Measurements from ENCODE around the gene P3H1. TPM values are rescaled to one million over a fixed set of nuclear protein-coding genes. Genes with fewer than 3 reads are reported as not detected.

P3H1 gene
- total RNA-seq, 4 donors from 2014 or later = 16.6 to 28.0 (median 24.2) TPM

GRCh38 chr1:42745851-42746250 lies 21.0 kb downstream of the P3H1 start:
- Histone ChIP-seq H3K27me3 (no peaks in the 10 kb centered on the region), H3K4me3 (replicated peaks in 1 of 3) (no peak overlapping the region), H3K4me1 (no peaks in the 10 kb centered on the region), H3K27ac (no peak overlapping the region), H3K36me3 (peaks cover 12 to 17% of the 10 kb centered on the region in 2 donors), H3K9me3 (no peaks in the 10 kb centered on the region)
- no peak for DNase-seq
- TF ChIP-seq POLR2A (IDR thresholded peaks at IDR 0.05) = no peak
- TF ChIP-seq CTCF (IDR thresholded peaks at IDR 0.05) = no peak
- 89 to 96% methylated on average over 8 of the region's 8 CpGs for WGBS, 2 donors
- intact Hi-C loops (cut with DNase I) = no loop called here

DNA sequence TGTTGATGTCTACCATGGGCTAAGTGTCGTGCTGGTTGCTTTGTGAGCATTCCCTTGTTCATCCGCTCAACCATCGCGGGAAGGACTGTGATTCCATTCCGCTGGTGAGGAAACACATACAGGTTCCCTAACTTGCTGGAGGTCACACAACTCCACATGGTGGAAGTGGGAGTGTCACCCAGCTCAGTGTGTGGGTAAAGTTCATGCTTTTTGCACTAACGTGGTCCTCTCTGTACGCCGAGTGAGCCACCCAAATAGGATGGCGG lies 22.7 kb downstream of the P3H1 start:
- H3K27ac ChIP-seq = no peak overlapping the region

DNA sequence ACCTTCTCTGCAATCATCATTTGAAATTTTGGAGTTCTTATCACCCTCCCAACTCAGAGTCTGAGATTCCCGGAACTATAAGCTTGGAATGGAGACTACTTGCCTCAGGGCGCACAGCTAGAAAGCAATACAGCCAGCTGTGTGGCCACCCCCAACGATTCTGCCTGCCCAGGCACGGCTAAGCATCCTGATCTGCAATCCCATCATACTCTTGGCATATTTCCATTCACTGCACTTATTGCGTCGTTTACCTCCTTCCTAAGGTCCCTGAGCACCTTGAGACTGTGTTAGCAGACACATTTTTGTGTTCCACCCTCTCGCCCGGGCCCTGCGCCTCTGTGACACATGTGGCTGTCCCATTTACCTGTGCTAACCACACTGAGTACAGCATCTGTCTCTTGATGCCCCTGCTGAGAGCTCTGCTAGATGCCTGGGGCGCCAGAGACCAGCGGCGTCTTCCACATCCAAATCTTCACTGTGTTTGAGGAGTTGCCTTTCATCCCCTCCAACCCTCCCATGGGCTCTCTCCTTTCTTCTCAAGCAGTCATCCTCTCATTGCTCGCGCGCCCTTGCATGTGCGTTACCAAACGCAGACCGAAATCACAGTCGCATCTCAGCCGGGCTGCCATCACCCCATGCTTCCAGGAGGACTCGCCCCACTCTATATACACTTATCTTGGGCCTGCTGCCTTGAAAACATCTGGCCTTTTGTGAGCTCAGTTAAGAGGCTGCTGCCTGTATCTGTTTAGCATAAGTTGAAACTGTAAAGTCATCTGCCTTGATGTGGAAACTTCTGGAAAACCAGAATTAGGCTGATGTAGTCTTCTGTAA lies 23.3 kb downstream of the P3H1 start:
- Histone ChIP-seq H3K4me1 (no peaks in the 10 kb centered on the region), H3K9me3 (no peaks in the 10 kb centered on the region), H3K27ac (no peak overlapping the region), H3K27me3 (no peaks in the 10 kb centered on the region), H3K36me3 (peaks cover 6 to 11% of the 10 kb centered on the region in 2 donors), H3K4me3 (replicated peaks in 1 of 3) (no peak overlapping the region)
- intact Hi-C loops (cut with DNase I) = loop anchor here (5.0 kb wide), 1 partner anchor 161 kb away; no protein-coding TSS in a partner anchor
- 79 to 80% methylated on average over 21 of the region's 21 CpGs for WGBS, 2 donors
- TF ChIP-seq POLR2A (IDR thresholded peaks at IDR 0.05) (no peak), CTCF (IDR thresholded peaks at IDR 0.05) (no peak)
- no peak for DNase-seq

More for the DNA sequence above, 22.7 kb downstream of the P3H1 start:
- Histone ChIP-seq H3K36me3 (peaks cover 6 to 11% of the 10 kb centered on the region in 2 donors), H3K9me3 (no peaks in the 10 kb centered on the region), H3K4me3 (replicated peaks in 1 of 3) (no peak overlapping the region), H3K4me1 (no peaks in the 10 kb centered on the region), H3K27me3 (no peaks in the 10 kb centered on the region)
- 86 to 93% methylated on average over 9 of the region's 9 CpGs for WGBS, 2 donors
- no peak for DNase-seq
- intact Hi-C loops (cut with DNase I) = loop anchor here (5.0 kb wide), 1 partner anchor 162 kb away; no protein-coding TSS in a partner anchor
- TF ChIP-seq CTCF (IDR thresholded peaks at IDR 0.05) (no peak), POLR2A (IDR thresholded peaks at IDR 0.05) (no peak)

- H3K27me3 ChIP-seq = no peaks in the 10 kb centered on the region
- intact Hi-C loops (cut with DNase I) = loop anchor here (5.0 kb wide), 1 partner anchor 160 kb away; no protein-coding TSS in a partner anchor
- no peak overlapping the region for H3K4me3 ChIP-seq (replicated peaks in 1 of 3)
- H3K9me3 ChIP-seq = no peaks in the 10 kb centered on the region
- H3K36me3 ChIP-seq = peaks cover 6 to 11% of the 10 kb centered on the region in 2 donors
- DNase-seq = no peak
- 80 to 83% methylated on average over 9 of the region's 9 CpGs for WGBS, 2 donors
- no peak for TF ChIP-seq POLR2A (IDR thresholded peaks at IDR 0.05)
- no peak for TF ChIP-seq CTCF (IDR thresholded peaks at IDR 0.05)
- H3K4me1 ChIP-seq = no peaks in the 10 kb centered on the region
- no peak overlapping the region for H3K27ac ChIP-seq
These were observed 24.1 kb downstream of the P3H1 start for GRCh38 chr1:42742617-42743316.

DNA sequence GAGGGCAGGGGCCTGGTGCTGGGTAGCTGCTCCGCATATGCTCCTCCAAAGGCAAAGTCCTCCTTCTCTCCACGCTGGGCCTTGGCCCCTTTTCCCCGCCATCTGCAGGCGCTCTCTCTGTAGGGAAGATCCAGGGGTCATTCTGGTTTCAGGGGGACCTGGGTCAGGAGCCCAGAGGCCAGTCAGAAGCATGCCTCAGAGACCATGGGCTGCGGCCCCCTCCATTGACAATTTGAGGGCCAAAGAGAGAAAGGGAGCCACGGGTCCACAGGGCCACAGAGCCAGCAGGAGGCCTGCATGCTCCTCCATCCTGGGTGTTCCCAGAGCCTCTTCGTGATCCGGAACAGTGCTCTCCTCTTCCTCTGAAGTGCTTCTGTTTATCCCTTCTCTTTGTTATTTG lies 24.7 kb downstream of the P3H1 start:
- no peaks in the 10 kb centered on the region for H3K27me3 ChIP-seq
- H3K4me1 ChIP-seq = no peaks in the 10 kb centered on the region
- intact Hi-C loops (cut with DNase I) = loop anchor here (5.0 kb wide), 1 partner anchor 160 kb away; no protein-coding TSS in a partner anchor
- TF ChIP-seq POLR2A (IDR thresholded peaks at IDR 0.05) = no peak
- no peak for TF ChIP-seq CTCF (IDR thresholded peaks at IDR 0.05)
- no peak for DNase-seq
- 91% methylated on average over 8 of the region's 8 CpGs for WGBS, 2 donors
- H3K9me3 ChIP-seq = no peaks in the 10 kb centered on the region
- no peak overlapping the region for H3K27ac ChIP-seq
- peaks cover 6 to 11% of the 10 kb centered on the region in 2 donors for H3K36me3 ChIP-seq
- H3K4me3 ChIP-seq (replicated peaks in 1 of 3) = no peak overlapping the region

Measured in thyroid gland (tissue), 4 donors.